GM12892 (cell line): ENCODE data around the gene MATCAP1.

ENCODE experiments used
- POLR2A ChIP-seq: IDR thresholded peaks from 2 replicates; pipeline ENCODE4 v1.6.1; 2011; ENCODE audit warnings: low read depth, low read length, control low read depth
- POLR2AphosphoS5 ChIP-seq: IDR thresholded peaks from 2 replicates; pipeline ENCODE4 v1.6.1; 2011; ENCODE audit warnings: low read depth, low read length, control low read depth
- TAF1 ChIP-seq: IDR thresholded peaks from 2 replicates; pipeline ENCODE4 v1.6.1; 2011; ENCODE audit warnings: low read depth, mild to moderate bottlenecking, control low read depth, low read length, borderline replicate concordance

GRCh38 chr16:67148656-67149275 lies 35.0 kb downstream of the MATCAP1 start:
- TF ChIP-seq POLR2AphosphoS5: no peak
- no peak for TF ChIP-seq TAF1
- no peak for TF ChIP-seq POLR2A
